H9 (cell line): ENCODE measurements around the gene IPP. TPM values are rescaled to one million over a fixed set of nuclear protein-coding genes. Genes with fewer than 3 reads are reported as not detected.

Experiments
- DNase-seq: peaks from one replicate; pipeline ENCODE4 v3.0.0-alpha.2; 2017
- H2AFZ ChIP-seq: one replicate; pipeline ENCODE4 v1.6.1; 2013; ENCODE audit warnings: mild to moderate bottlenecking, low read length, control low read depth, moderate library complexity
- H2AK5ac ChIP-seq: 2 replicates; pipeline ENCODE4 v1.6.1; 2013; ENCODE audit warnings: low read length, control low read depth, mixed read lengths; ENCODE audit not compliant: insufficient read length
- H2BK120ac ChIP-seq: one replicate; pipeline ENCODE4 v1.6.1; 2013; ENCODE audit warnings: low read depth, mild to moderate bottlenecking, low read length, control low read depth, inconsistent platforms; ENCODE audit not compliant: poor library complexity, severe bottlenecking
- H2BK12ac ChIP-seq: 2 replicates; pipeline ENCODE4 v1.6.1; 2013; ENCODE audit warnings: low read length, control low read depth, mixed read lengths, low read depth; ENCODE audit not compliant: insufficient read length
- H2BK15ac ChIP-seq: 2 replicates; pipeline ENCODE4 v1.6.1; 2013; ENCODE audit warnings: low read depth, low read length, control low read depth
- H2BK20ac ChIP-seq: one replicate; pipeline ENCODE4 v1.6.1; 2013; ENCODE audit warnings: low read depth, mild to moderate bottlenecking, low read length, control low read depth, inconsistent platforms; ENCODE audit not compliant: poor library complexity, severe bottlenecking
- H2BK5ac ChIP-seq: 2 replicates; pipeline ENCODE4 v1.6.1; 2013; ENCODE audit warnings: low read length, control low read depth, mixed read lengths; ENCODE audit not compliant: insufficient read length
- H3K14ac ChIP-seq: 2 replicates; pipeline ENCODE4 v1.6.1; 2013; ENCODE audit warnings: low read length, control low read depth; ENCODE audit not compliant: insufficient read depth
- H3K18ac ChIP-seq: 2 replicates; pipeline ENCODE4 v1.6.1; 2013; ENCODE audit warnings: low read depth, mild to moderate bottlenecking, mixed read lengths, low read length, control low read depth; ENCODE audit not compliant: insufficient read length
- H3K23ac ChIP-seq: 2 replicates; pipeline ENCODE4 v1.6.1; 2013; ENCODE audit warnings: low read length, control low read depth, mixed read lengths, low read depth; ENCODE audit not compliant: insufficient read length
- H3K23me2 ChIP-seq: 2 replicates; pipeline ENCODE4 v1.6.1; 2013; ENCODE audit warnings: low read depth, mild to moderate bottlenecking, mixed read lengths, low read length, control low read depth; ENCODE audit not compliant: insufficient read length, poor library complexity, severe bottlenecking
- H3K27ac ChIP-seq: 2 replicates; pipeline ENCODE4 v1.5.1; 2013; ENCODE audit warnings: low read length, control low read depth, mixed read lengths, low read depth; ENCODE audit not compliant: insufficient read length
- H3K27me3 ChIP-seq: 2 replicates; pipeline ENCODE4 v1.6.1; 2013; ENCODE audit warnings: low read length, control low read depth, inconsistent platforms; ENCODE audit not compliant: insufficient read depth
- H3K4ac ChIP-seq: 2 replicates; pipeline ENCODE4 v1.6.1; 2013; ENCODE audit warnings: low read depth, mild to moderate bottlenecking, control low read depth, inconsistent platforms, low read length, moderate library complexity
- H3K4me1 ChIP-seq: 2 replicates; pipeline ENCODE4 v1.6.1; 2013; ENCODE audit warnings: low read length, control low read depth, inconsistent platforms; ENCODE audit not compliant: insufficient read depth
- H3K4me2 ChIP-seq: 2 replicates; pipeline ENCODE4 v1.6.1; 2013; ENCODE audit warnings: low read length, control low read depth, mixed read lengths; ENCODE audit not compliant: insufficient read length, insufficient read depth
- H3K56ac ChIP-seq: 2 replicates; pipeline ENCODE4 v1.6.1; 2013; ENCODE audit warnings: low read depth, mild to moderate bottlenecking, mixed read lengths, low read length, control low read depth; ENCODE audit not compliant: insufficient read length
- H3K79me1 ChIP-seq: 2 replicates; pipeline ENCODE4 v1.6.1; 2013; ENCODE audit warnings: low read depth, mild to moderate bottlenecking, moderate library complexity, low read length, control low read depth, inconsistent platforms; ENCODE audit not compliant: insufficient read depth, poor library complexity, severe bottlenecking
- H3K79me2 ChIP-seq: 2 replicates; pipeline ENCODE4 v1.6.1; 2013; ENCODE audit warnings: low read length, control low read depth, inconsistent platforms; ENCODE audit not compliant: insufficient read depth
- H3K9ac ChIP-seq: 2 replicates; pipeline ENCODE4 v1.6.1; 2013; ENCODE audit warnings: low read length, control low read depth, mixed read lengths; ENCODE audit not compliant: insufficient read length; ENCODE audit errors: extremely low read depth
- H3K9me3 ChIP-seq: one replicate; pipeline ENCODE4 v1.6.1; 2013; ENCODE audit warnings: low read depth, low read length, inconsistent platforms; ENCODE audit not compliant: control insufficient read depth
- H3T11ph ChIP-seq: one replicate; pipeline ENCODE4 v1.6.1; 2013; ENCODE audit warnings: mild to moderate bottlenecking, low read length, control low read depth, inconsistent platforms
- H4K20me1 ChIP-seq: one replicate; pipeline ENCODE4 v1.6.1; 2013; ENCODE audit not compliant: control insufficient read depth, insufficient read length, insufficient read depth
- H4K5ac ChIP-seq: 2 replicates; pipeline ENCODE4 v1.6.1; 2013; ENCODE audit warnings: low read depth, mild to moderate bottlenecking, mixed read lengths, low read length, control low read depth; ENCODE audit not compliant: insufficient read length
- H4K8ac ChIP-seq: replicated peaks from 2 replicates; pipeline ENCODE4 v1.6.1; 2013; ENCODE audit warnings: low read length, control low read depth, mixed read lengths, low read depth; ENCODE audit not compliant: insufficient read length
- H4K91ac ChIP-seq: 2 replicates; pipeline ENCODE4 v1.6.1; 2013; ENCODE audit warnings: low read depth, mild to moderate bottlenecking, moderate library complexity, mixed read lengths, low read length, control low read depth; ENCODE audit not compliant: insufficient read length
- H3K27ac Mint-ChIP-seq, 3 experiments: 2 replicates in 2 of 3; 3 replicates in 1 of 3; pipeline ENCODE4 v1.8.0; 2020 to 2021; ENCODE audit warnings: mixed read lengths in 3 of 3, mild to moderate bottlenecking in 1 of 3, moderate library complexity in 1 of 3
- H3K27me3 Mint-ChIP-seq: 2 replicates; pipeline ENCODE4 v1.8.0; 2021; ENCODE audit warnings: low read depth, mild to moderate bottlenecking, moderate library complexity, mixed read lengths
- H3K36me3 Mint-ChIP-seq, 3 experiments: 2 replicates in 2 of 3; 3 replicates in 1 of 3; pipeline ENCODE4 v1.8.0; 2020 to 2021; ENCODE audit warnings: low read depth in 3 of 3, mixed read lengths in 3 of 3; ENCODE audit not compliant: insufficient read depth in 1 of 3
- H3K4me1 Mint-ChIP-seq, 2 experiments: 2 replicates each; pipeline ENCODE4 v1.8.0; 2020; ENCODE audit warnings: mixed read lengths in 2 of 2
- H3K4me3 Mint-ChIP-seq, 2 experiments: 2 replicates in 1 of 2; 3 replicates in 1 of 2; pipeline ENCODE4 v1.8.0; 2020 to 2021; ENCODE audit warnings: mild to moderate bottlenecking in 2 of 2, mixed read lengths in 2 of 2, moderate library complexity in 1 of 2
- H3K9me3 Mint-ChIP-seq, 2 experiments: 2 replicates in 1 of 2; 3 replicates in 1 of 2; pipeline ENCODE4 v1.8.0; 2020; ENCODE audit warnings: mild to moderate bottlenecking in 2 of 2, mixed read lengths in 2 of 2, moderate library complexity in 1 of 2
- WGBS: extraction: QIAGEN DNeasy Blood & Tissue Kit; methylation state at CpG from one replicate; pipeline ENCODE4 v1.1.7; 2013; ENCODE audit warnings: missing lambda C conversion rate, low lambda C conversion rate, mixed read lengths; ENCODE audit not compliant: insufficient read length; ENCODE audit errors: extremely low coverage; 5-methylcytosine and 5-hydroxymethylcytosine counted together
- total RNA-seq: library from RNA; stranded (reverse); gene quantifications from 2 replicates; pipeline ENCODE4 v1.2.1, GENCODE V29; 2021
- TF ChIP-seq, protein P1 (sequence below): fragments of 200-600 bp; sonication (generic); conservative IDR thresholded peaks from 3 replicates; pipeline ENCODE4 v1.8.0; 2021; ENCODE audit warnings: antibody characterized with exemption, mild to moderate bottlenecking

Gene IPP
- total RNA-seq, 1 experiment from 2014 or later = 6.3 TPM

- Histone ChIP-seq H3K27ac (no peak overlapping the region), H2AK5ac (no peak overlapping the region), H2BK12ac (no peak overlapping the region), H3K9ac (no peak overlapping the region), H3T11ph (no peak overlapping the region), H3K23me2 (no peaks in the 10 kb centered on the region), H3K79me1 (no peaks in the 10 kb centered on the region), H4K8ac (no peak overlapping the region), H3K23ac (no peak overlapping the region), H3K56ac (no peak overlapping the region), H3K4ac (no peak overlapping the region), H2BK5ac (no peak overlapping the region), H4K5ac (no peak overlapping the region), H4K91ac (no peak overlapping the region), H2BK15ac (no peak overlapping the region), H3K4me2 (no peak overlapping the region), H3K18ac (no peak overlapping the region), H2BK20ac (no peak overlapping the region), H3K79me2 (no peaks in the 10 kb centered on the region), H3K27me3 (no peaks in the 10 kb centered on the region), H3K14ac (no peak overlapping the region), H4K20me1 (no peaks in the 10 kb centered on the region), H3K4me1 (no peaks in the 10 kb centered on the region), H3K9me3 (no peaks in the 10 kb centered on the region), H2AFZ (no peak overlapping the region), H2BK120ac (no peak overlapping the region)
- no peaks in the 10 kb centered on the region for H3K36me3 Mint-ChIP-seq
- H3K27me3 Mint-ChIP-seq = peaks cover 16% of the 10 kb centered on the region
- no peak overlapping the region for H3K27ac Mint-ChIP-seq
- no CpG with 5 or more reads among the region's 2 CpGs for WGBS
- DNase-seq = no peak
- TF ChIP-seq, protein P1, sequence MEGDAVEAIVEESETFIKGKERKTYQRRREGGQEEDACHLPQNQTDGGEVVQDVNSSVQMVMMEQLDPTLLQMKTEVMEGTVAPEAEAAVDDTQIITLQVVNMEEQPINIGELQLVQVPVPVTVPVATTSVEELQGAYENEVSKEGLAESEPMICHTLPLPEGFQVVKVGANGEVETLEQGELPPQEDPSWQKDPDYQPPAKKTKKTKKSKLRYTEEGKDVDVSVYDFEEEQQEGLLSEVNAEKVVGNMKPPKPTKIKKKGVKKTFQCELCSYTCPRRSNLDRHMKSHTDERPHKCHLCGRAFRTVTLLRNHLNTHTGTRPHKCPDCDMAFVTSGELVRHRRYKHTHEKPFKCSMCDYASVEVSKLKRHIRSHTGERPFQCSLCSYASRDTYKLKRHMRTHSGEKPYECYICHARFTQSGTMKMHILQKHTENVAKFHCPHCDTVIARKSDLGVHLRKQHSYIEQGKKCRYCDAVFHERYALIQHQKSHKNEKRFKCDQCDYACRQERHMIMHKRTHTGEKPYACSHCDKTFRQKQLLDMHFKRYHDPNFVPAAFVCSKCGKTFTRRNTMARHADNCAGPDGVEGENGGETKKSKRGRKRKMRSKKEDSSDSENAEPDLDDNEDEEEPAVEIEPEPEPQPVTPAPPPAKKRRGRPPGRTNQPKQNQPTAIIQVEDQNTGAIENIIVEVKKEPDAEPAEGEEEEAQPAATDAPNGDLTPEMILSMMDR = no peak
- no peaks in the 10 kb centered on the region for H3K4me1 Mint-ChIP-seq
- H3K4me3 Mint-ChIP-seq = no peak overlapping the region
- no peaks in the 10 kb centered on the region for H3K9me3 Mint-ChIP-seq
These were observed 39.1 kb upstream of the IPP start for GRCh38 chr1:45789601-45790000.
